ENCODE measurements around the gene P2RX3. TPM values are rescaled to one million over a fixed set of nuclear protein-coding genes. Genes with fewer than 3 reads are reported as not detected.
"Not testable (repeated sequence)": the region's sequence is repeated elsewhere in the genome, so short reads cannot be mapped to it uniquely, and the experiment has no call there.

The P2RX3 gene
- under 1 TPM in 1 of 3 donors, not detected in 2; 0.02 TPM for polyA plus RNA-seq

- 47 to 59% (median 58%) methylated on average over 4 of the region's 4 CpGs for WGBS, 3 donors
- no peak within 1 kb of the TSS for H3K27ac ChIP-seq (ENCODE audit: low read depth, low read length)
These were observed at the start of gene P2RX3 for GRCh38 chr11:57338142-57338541. TSS of gene P2RX3 (plus strand) at chr11:57338352. CDS start at chr11:57338551, 199 bp downstream.

- WGBS, 3 donors = 21 to 25% (median 24%) methylated on average over 11 of the region's 11 CpGs
- H3K27ac ChIP-seq (ENCODE audit: low read depth, low read length) = no peak overlapping the region
These were observed 49.2 kb upstream of the P2RX3 start for GRCh38 chr11:57288771-57289579.

GRCh38 chr11:57290288-57290687 is 47.9 kb upstream of the P2RX3 start:
- 51 to 81% (median 72%) methylated on average over 1 of the region's 1 CpG for WGBS, 3 donors

GRCh38 chr11:57294225-57295131 is 43.7 kb upstream of the P2RX3 start:
- 85 to 89% (median 85%) methylated on average over 2 of the region's 2 CpGs for WGBS, 3 donors
- H3K27ac ChIP-seq (ENCODE audit: low read depth, low read length) = no peak overlapping the region

More at GRCh38 chr11:57290288-57290687, 47.9 kb upstream of the P2RX3 start:
- no peak overlapping the region for H3K27ac ChIP-seq (ENCODE audit: low read depth, low read length)

- H3K27ac ChIP-seq (ENCODE audit: low read depth, low read length) = not testable (repeated sequence)
- 83 to 89% (median 88%) methylated on average over 3 of the region's 3 CpGs for WGBS, 3 donors
These were observed 41.9 kb upstream of the P2RX3 start for GRCh38 chr11:57296205-57296604.

GRCh38 chr11:57297221-57297620 is 40.9 kb upstream of the P2RX3 start:
- 84 to 91% (median 87%) methylated on average over 2 of the region's 2 CpGs for WGBS, 3 donors
- H3K27ac ChIP-seq (ENCODE audit: low read depth, low read length) = no peak overlapping the region

GRCh38 chr11:57299150-57299737 is 38.9 kb upstream of the P2RX3 start:
- 95 to 99% (median 98%) methylated on average over 5 of the region's 5 CpGs for WGBS, 3 donors
- H3K27ac ChIP-seq (ENCODE audit: low read depth, low read length) = no peak overlapping the region

GRCh38 chr11:57300785-57301184 is 37.4 kb upstream of the P2RX3 start:
- WGBS, 3 donors = 96 to 98% (median 97%) methylated on average over 10 of the region's 10 CpGs
- no peak overlapping the region for H3K27ac ChIP-seq (ENCODE audit: low read depth, low read length)

GRCh38 chr11:57301711-57302423 is 36.3 kb upstream of the P2RX3 start:
- WGBS, 3 donors = 96 to 98% (median 98%) methylated on average over 26 to 27 of the region's 27 CpGs

GRCh38 chr11:57302489-57302888 is 35.7 kb upstream of the P2RX3 start:
- H3K27ac ChIP-seq (ENCODE audit: low read depth, low read length) = no peak overlapping the region
- 87 to 95% (median 93%) methylated on average over 13 to 15 of the region's 15 CpGs for WGBS, 3 donors

More at GRCh38 chr11:57301711-57302423, 36.3 kb upstream of the P2RX3 start:
- no peak overlapping the region for H3K27ac ChIP-seq (ENCODE audit: low read depth, low read length)

GRCh38 chr11:57303280-57303989 is 34.7 kb upstream of the P2RX3 start:
- WGBS, 3 donors = 66 to 86% (median 79%) methylated on average over 17 of the region's 17 CpGs
- H3K27ac ChIP-seq (ENCODE audit: low read depth, low read length) = no peak overlapping the region

GRCh38 chr11:57303990-57304579 is 34.1 kb upstream of the P2RX3 start:
- H3K27ac ChIP-seq (ENCODE audit: low read depth, low read length) = no peak overlapping the region

GRCh38 chr11:57305523-57305922 is 32.6 kb upstream of the P2RX3 start:
- 51 to 90% (median 89%) methylated on average over 8 of the region's 8 CpGs for WGBS, 3 donors
- no peak overlapping the region for H3K27ac ChIP-seq (ENCODE audit: low read depth, low read length)

More at GRCh38 chr11:57303990-57304579, 34.1 kb upstream of the P2RX3 start:
- WGBS, 3 donors = 44 to 79% (median 74%) methylated on average over 8 of the region's 8 CpGs

GRCh38 chr11:57306161-57306876 is 31.8 kb upstream of the P2RX3 start:
- no peak overlapping the region for H3K27ac ChIP-seq (ENCODE audit: low read depth, low read length)
- WGBS, 3 donors = 76 to 86% (median 79%) methylated on average over 15 of the region's 15 CpGs

GRCh38 chr11:57306940-57307565 is 31.1 kb upstream of the P2RX3 start:
- H3K27ac ChIP-seq (ENCODE audit: low read depth, low read length) = no peak overlapping the region
- 46 to 73% (median 48%) methylated on average over 9 of the region's 9 CpGs for WGBS, 3 donors

GRCh38 chr11:57307666-57308270 is 30.4 kb upstream of the P2RX3 start:
- WGBS, 3 donors = 46 to 79% (median 78%) methylated on average over 7 of the region's 7 CpGs

More at GRCh38 chr11:57307666-57308270, 30.4 kb upstream of the P2RX3 start:
- H3K27ac ChIP-seq (ENCODE audit: low read depth, low read length) = no peak overlapping the region

Data from adipose tissue (tissue), 3 donors.